CD4-positive, alpha-beta T cell treated with Interleukin-6 at 100 ng/mL for 8 hours (primary cell): ENCODE data around the gene SORBS1.

Experiments
- DNase-seq: peaks from one replicate; pipeline ENCODE4 v3.0.0-alpha.2; 2020; ENCODE audit warnings: mixed read lengths, low spot score

The SORBS1 gene

DNA sequence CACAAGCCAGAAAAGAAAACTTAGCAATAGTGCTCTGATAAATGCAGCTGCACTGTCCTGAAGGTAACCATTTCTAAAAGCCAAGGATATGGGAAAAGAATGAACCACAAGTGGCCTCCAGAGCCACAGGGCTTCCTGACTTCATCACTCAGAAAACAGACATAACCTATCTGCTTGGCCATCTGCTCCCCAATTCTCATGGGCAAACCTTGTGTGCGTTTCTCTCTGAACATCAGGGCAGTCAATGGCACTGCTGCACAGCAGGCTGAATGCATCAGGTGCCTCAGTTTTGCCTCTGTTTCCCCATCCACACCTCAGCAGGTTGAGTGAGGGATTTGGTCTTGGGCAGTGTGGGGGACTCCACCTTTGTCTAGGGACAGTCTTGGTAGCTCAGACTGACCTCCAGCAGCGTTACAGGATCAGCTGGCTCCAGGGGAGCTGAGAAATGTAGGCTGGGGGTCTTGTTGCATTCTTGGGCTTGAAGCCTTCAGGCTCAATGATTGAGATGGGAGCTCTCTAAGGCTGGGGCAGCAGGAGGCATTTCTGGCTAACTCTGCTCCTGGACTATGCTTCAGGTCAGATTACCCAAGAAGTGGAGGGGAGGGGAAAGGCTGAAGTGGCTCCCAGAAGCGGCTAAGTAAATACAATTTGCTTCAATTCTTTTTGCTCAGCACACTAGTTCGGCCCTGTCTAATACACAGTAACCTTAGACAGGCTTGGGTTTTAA lies 246.8 kb downstream of the SORBS1 start:
- DNase-seq = no peak

DNA sequence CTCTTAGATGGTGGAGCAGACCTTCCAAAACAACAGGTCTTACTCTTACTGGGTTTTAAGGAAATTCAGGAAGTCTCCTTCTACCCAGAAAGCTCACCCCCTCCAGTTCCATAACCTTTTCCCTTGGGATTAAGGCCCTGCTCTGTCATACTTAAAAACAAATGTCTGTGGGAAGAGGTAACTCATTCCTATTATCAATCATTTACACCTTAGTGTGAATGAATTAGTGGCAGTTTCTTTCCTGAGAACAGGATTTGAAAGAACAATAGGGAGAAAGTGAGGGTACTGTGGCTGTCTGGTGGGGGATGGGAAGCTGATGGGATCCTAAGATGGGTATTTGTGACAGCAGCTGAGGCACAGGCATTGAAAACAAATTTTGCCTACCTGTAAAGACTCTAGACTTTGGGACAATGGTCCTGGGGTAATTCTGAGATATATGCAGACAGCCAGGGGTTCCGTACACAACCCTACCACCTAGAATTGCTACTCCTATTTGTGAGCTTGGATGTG lies 248.1 kb downstream of the SORBS1 start:
- no peak for DNase-seq

- no peak for DNase-seq
Observed at GRCh38 chr10:95312257-95312656, 248.9 kb downstream of the SORBS1 start.

DNA sequence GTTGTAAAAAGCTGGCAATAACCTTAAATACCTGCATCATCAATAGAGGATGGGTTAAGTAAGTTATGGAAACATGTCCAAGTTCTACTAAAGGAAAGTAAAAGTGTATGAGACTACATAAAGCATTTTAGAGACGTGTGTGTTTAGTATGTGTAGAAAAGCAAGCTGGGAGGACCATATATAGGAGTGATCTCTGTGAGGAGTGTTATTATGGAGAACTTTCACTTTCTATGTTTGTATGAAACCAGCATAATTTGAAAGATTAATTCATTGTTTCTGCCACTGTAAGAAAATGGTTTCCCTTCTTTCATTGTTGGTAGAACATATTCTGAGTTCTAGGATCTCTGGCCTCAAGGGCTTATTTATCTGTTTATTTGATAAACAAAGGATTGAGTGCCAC lies 251.2 kb downstream of the SORBS1 start:
- DNase-seq = no peak

DNA sequence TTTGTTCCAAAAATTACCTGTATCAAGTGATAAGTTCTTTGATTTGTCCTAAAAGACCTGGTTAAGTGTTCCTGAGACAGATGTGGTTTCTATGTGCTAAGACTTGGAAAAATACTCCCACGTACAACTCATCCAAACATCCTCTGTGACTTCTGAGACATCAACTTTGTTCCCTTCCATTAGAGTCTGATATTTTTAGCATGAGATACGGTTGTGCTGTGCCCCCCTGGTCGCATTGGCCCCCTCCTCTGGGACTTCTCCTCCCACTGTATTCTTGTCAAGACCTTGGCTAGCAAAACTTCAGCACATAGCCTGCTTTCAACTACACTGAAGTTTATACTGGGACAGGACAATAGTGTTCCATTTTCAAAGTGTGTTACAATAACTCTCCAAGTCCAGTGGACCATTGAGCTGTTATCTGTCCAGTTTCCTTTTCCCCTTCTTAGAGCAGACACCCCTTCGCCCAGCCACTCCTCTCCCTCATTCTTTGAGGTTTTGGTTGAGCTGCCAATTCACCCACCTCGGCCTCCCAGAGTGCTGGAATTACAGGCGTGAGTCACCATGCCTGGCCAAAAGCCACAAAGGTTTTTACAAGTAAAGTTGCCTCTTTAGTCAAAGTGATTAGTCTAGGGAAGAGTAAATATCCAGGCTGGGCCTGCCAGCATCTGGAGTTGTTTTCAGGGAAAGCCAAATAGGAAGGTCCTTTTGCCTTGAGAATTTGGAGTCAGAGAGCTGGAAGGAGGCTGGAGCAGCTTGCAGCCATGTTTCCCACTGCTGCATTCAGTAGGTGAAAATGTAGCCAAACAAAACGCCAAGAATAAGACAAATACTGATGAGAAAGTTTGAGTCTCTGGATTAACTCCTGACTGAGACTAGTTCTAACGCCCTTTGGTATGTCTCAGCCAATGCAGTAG lies 252.5 kb downstream of the SORBS1 start:
- no peak for DNase-seq

GRCh38 chr10:95306851-95307250 lies 254.3 kb downstream of the SORBS1 start:
- DNase-seq = no peak

GRCh38 chr10:95306318-95306650 lies 254.9 kb downstream of the SORBS1 start:
- DNase-seq = no peak

GRCh38 chr10:95305606-95306317 lies 255.4 kb downstream of the SORBS1 start:
- DNase-seq = no peak

DNA sequence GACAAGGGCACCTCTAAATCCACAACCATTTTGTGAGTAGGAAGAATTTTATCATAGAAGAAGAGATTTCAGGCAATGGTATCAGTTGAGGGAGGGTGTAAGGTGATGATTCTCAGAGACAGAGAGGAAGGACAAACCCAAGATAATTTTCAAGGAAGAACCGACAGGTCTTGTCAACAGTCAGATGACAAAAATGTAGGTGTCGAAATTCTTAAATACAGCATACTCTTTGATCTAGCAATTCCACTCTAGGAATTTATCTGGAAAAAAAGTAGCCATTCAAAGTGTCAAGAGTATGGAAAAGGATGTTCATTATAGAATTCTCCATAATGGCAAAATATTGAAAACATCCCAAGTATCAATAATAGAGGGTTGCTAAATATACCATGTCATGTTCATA lies 256.2 kb downstream of the SORBS1 start:
- DNase-seq = no peak

- no peak for DNase-seq
Observed at GRCh38 chr10:95304463-95304862, 256.7 kb downstream of the SORBS1 start.

DNA sequence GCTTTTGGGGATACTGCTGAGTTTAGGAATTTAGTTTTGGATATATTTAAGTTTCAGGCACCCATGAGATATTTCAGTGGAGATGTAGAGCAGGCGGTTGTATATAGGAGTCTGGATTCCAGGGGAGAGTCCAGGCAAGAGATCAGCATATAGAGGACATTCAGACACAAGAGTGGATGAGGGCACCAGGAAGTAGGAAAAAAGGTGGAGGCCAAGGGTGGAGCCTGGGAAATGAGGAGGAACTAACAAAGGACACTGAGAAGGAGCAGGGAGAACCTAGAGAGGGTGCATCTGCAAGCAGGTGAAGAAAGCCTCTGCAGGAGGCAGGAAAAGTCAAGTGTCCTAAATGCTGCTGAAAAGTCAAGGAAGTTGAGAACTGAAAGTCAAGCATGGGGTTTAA lies 257.2 kb downstream of the SORBS1 start:
- DNase-seq = no peak

DNA sequence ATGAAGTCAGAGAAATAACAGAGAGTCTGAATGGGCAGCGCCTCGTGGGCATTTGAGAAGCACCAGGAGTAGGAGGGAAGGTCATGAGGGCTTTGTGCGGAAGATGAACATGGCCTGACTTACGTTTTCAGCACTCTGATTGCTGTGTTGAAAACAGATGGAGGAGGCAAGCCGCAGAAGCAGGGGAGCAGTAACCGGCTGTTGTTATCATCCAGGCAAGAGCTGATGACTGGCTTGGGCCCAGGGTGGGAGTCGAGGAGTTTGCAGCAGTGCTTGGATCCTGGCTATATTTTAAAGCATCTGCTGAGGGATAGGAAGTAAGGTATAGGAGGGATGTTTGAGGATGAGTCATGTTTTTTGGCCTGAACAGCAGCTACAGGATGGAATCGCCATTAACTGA lies 257.6 kb downstream of the SORBS1 start:
- DNase-seq = no peak

DNA sequence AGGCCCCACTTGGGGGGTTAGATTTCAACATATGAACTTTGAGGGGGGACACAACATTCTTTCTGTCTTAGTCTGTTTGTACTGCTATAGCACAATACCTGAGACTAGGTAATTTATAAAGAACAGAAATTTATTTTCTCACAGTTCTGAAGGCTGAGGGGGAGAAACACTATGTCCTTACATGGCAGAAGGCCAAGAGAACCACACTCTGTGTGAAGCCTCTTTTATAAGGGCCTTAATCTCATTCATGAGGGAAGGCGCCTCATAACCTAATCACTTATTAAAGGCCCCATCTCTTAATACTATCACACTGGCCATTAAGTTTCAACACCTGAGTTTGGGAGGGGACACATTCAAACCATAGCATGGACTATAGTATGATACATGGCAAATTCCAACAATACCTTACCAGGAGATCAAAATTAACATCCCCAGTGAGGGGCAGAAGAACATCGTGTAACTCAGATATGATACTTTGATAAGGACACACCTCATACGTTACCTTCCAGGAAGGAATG lies 261.1 kb downstream of the SORBS1 start:
- no peak for DNase-seq

DNA sequence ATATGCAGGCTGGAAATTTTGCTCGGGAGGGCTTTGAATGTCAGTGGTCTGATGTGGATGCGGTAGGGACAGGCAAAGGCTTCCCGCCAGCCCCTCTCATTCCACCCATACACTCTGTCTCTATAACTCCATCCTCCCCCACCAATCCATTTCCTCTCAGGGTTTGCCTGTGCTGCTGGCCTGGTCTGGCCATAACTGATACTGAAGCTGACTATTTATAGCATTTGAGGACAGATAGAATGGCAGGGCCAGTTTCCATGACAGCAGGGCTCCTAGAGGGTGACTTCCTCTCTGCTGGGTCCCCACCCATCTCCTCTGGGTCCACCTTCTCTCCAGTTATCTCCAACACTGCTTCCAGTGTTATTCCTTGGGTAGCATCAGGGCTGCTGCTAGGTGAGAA lies 263.8 kb downstream of the SORBS1 start:
- DNase-seq = no peak

DNA sequence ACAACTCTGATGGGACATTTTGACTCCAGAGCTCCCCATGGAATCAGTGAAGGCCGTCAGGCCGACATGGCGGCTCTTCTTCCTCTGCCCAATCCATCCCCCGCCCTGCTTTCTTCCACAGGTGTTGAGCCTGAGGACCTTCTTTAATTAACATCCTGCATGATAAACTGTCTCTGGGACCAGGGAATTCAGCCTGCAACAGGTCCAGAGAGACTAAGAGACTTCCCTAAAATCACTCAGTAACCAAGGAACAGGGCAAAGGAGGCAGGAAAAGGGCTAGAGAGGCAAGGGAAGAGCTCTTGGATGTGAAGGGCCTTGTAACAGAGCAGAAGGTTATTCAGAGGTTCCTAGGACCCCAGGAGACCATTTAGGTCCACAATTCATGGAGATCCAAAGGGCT lies 264.4 kb downstream of the SORBS1 start:
- no peak for DNase-seq

DNA sequence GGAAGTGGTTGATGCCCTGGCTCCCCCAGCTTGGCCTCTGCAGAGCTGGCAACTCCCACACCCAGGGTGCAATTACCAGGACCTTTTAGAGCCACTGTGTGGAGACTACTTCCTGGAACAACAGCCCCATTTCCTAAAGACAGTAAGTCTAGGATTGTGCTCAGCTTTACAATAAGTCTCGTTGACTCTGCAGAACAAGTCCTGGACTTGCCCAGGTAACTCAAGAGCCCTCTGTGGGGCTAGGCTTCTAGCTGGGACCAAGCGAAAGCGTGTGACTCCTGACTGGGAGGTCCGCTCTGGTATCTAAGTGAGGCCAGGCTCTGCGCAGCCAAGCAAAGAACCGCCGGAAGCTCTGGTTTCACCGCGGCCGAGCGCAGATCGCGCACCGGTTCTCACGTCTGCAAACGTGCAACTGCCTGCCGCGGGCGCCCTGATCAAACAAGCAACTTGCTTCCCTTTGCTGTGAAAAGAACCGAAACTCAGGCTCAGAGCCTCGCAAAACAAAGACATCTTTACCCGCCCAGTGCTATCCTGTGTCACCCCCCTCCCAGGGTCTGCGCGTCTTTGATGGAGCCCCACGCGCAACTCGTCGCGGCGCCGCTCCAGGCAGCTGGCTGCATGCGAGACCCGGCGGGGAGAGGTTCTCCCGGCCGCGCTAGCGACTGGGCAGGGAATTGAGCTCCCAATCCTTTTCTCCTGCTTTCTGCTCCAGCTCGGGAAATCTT lies 266.0 kb downstream of the SORBS1 start:
- peak; percentile 7 for DNase-seq

DNA sequence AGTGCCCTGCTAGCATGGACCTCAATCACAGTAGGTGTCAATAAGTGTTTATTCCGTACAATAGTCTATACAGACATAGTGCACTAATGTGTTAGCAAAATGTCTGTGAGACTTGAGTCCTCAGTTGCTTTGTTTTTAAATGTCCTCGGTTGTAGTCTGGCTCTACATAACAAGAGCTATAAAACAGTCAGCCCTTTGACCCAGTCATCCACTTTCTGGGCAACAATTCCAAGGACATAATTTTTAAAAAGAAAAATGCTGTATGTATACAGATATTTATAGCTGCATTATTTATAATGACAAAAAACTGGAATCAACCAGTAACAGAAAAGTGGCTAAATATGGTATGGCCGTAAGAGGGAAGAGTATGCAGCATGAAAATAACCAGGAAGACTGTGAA lies 267.5 kb downstream of the SORBS1 start:
- DNase-seq = no peak

GRCh38 chr10:95291365-95292039 lies 269.7 kb downstream of the SORBS1 start:
- DNase-seq = no peak

DNA sequence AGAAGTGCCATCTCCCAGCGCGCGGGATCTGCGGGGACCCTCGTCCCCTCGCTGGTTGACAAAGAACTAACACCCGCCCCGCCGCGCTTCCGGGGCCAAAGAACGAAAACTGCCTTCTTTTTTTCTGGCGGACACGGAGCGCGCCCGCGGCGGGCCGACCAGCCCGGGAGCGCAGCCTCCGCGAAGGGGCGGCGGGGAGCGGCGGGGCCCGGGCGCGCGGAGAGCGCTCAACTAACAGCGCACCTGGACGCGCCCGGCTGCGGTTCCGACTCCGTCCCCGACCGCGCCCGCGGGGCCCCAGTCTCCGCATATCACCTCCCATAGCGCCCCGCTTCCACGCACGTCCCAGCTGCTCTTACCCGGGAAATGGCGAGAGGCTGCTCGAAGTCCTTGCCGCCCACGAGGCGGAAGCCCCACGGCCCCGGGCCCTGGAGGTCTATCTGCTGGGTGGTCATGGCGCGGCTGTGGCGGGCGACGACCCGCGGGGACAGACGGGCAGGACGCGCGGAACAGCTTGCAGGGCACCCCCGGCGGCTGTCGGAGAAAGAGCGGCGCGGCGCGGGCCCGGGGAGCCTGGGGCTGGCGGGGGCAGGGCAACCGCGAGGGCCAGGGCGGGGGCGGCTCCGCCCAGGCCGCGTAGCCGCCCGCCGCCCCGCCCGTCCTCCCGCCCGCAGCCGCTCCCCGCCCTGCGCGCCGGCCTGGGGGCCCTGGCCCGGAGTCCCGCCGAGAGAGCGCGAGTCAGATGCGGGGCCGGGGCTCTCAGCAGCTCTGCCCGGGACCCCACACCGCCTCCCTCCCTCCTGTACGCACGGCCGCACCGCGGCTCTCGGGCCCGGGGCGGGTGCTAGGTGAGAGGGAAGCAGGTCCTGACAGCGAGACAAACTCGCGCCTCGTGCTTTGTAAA lies 270.5 kb downstream of the SORBS1 start, which contains the start of gene PDLIM1:
TSS of gene PDLIM1 (minus strand) at position 543 of the 904 bp plus-strand sequence. CDS start at position 455, 88 bp downstream.
- DNase-seq = peak; percentile 8

GRCh38 chr10:95289921-95290421 lies 271.2 kb downstream of the SORBS1 start:
- no peak for DNase-seq
